WTC11 (cell line): ENCODE results near the gene CRIP1. TPM values are rescaled to one million over a fixed set of nuclear protein-coding genes. Genes with fewer than 3 reads are reported as not detected.

ENCODE experiments used
- ATAC-seq: fragments of 200-7000 bp; cut with Tn5 transposase; 2 replicates; pipeline ENCODE4 v1.10.0; 2021; ENCODE audit warnings: mild to moderate bottlenecking, moderate library complexity
- CTCF ChIA-PET: fragments of 300-600 bp; sonication (Branson Sonifier 250); formaldehyde crosslinking; loops from one replicate; lab custom pipeline; 2021; ENCODE audit warnings: antibody characterized with exemption; lab: Charles Lee
- POLR2A ChIA-PET: fragments of 350-600 bp; sonication (Branson Sonifier 250); formaldehyde crosslinking; loops from one replicate; lab custom pipeline; 2021; ENCODE audit warnings: antibody characterized with exemption; lab: Charles Lee
- DNase-seq: peaks from one replicate; pipeline ENCODE4 v3.0.0; 2021; ENCODE audit warnings: low spot score
- H3K27ac Mint-ChIP-seq: 2 replicates; pipeline ENCODE4 v1.8.0; 2021; ENCODE audit warnings: mixed read lengths
- H3K27me3 Mint-ChIP-seq: 2 replicates; pipeline ENCODE4 v1.8.0; 2021; ENCODE audit warnings: low read depth, mild to moderate bottlenecking, moderate library complexity, mixed read lengths
- H3K36me3 Mint-ChIP-seq: 2 replicates; pipeline ENCODE4 v1.8.0; 2021; ENCODE audit warnings: mixed read lengths
- H3K4me1 Mint-ChIP-seq: 2 replicates; pipeline ENCODE4 v1.8.0; 2022; ENCODE audit warnings: mixed read lengths
- H3K4me3 Mint-ChIP-seq: 2 replicates; pipeline ENCODE4 v1.8.0; 2021; ENCODE audit warnings: mild to moderate bottlenecking, moderate library complexity, mixed read lengths
- H3K9me3 Mint-ChIP-seq: 2 replicates; pipeline ENCODE4 v1.8.0; 2021; ENCODE audit warnings: mixed read lengths
- E2F4 ChIP-seq: sonication (generic); formaldehyde crosslinking; IDR thresholded peaks from 2 replicates; pipeline ENCODE4 v1.8.1; 2022; ENCODE audit warnings: low read depth, mild to moderate bottlenecking, moderate library complexity, missing genetic modification reagents, borderline replicate concordance
- EMX1 ChIP-seq: fragments of 250-450 bp; sonication (Bioruptor Pico); IDR thresholded peaks from 2 replicates; pipeline ENCODE4 v1.8.0; 2021; ENCODE audit warnings: mild to moderate bottlenecking
- FOXK1 ChIP-seq: sonication (generic); formaldehyde crosslinking; IDR thresholded peaks from 2 replicates; pipeline ENCODE4 v1.8.0; 2022; ENCODE audit warnings: mild to moderate bottlenecking, moderate library complexity, missing genetic modification reagents
- FOXP1 ChIP-seq: sonication (generic); formaldehyde crosslinking; IDR thresholded peaks from 2 replicates; pipeline ENCODE4 v1.8.0; 2022; ENCODE audit warnings: missing genetic modification reagents, mild to moderate bottlenecking, moderate library complexity, borderline replicate concordance
- GTF2I ChIP-seq: fragments of 250-450 bp; sonication (Bioruptor Pico); conservative IDR thresholded peaks from 2 replicates; pipeline ENCODE4 v1.4.0; 2021; ENCODE audit warnings: mild to moderate bottlenecking
- HMGXB4 ChIP-seq: sonication (generic); formaldehyde crosslinking; IDR thresholded peaks from 2 replicates; pipeline ENCODE4 v1.8.1; 2023; ENCODE audit warnings: mild to moderate bottlenecking, moderate library complexity, missing genetic modification reagents
- JAZF1 ChIP-seq: fragments of 250-450 bp; sonication (Bioruptor Pico); IDR thresholded peaks from 2 replicates; pipeline ENCODE4 v1.9.0; 2021; ENCODE audit warnings: moderate library complexity, mild to moderate bottlenecking, inconsistent platforms
- NFYB ChIP-seq: sonication (generic); formaldehyde crosslinking; conservative IDR thresholded peaks from 2 replicates; pipeline ENCODE4 v1.8.0; 2022; ENCODE audit warnings: low read depth, missing genetic modification reagents
- NR1H2 ChIP-seq: sonication (generic); formaldehyde crosslinking; IDR thresholded peaks from 2 replicates; pipeline ENCODE4 v1.9.0; 2021; ENCODE audit warnings: mild to moderate bottlenecking, moderate library complexity, missing genetic modification reagents
- PRDM15 ChIP-seq: sonication (generic); formaldehyde crosslinking; IDR thresholded peaks from 2 replicates; pipeline ENCODE4 v1.8.0; 2022; ENCODE audit warnings: missing genetic modification reagents
- PREB ChIP-seq: sonication (generic); formaldehyde crosslinking; IDR thresholded peaks from 2 replicates; pipeline ENCODE4 v1.8.1; 2022; ENCODE audit warnings: mild to moderate bottlenecking, missing genetic modification reagents, moderate library complexity, borderline replicate concordance
- RELA ChIP-seq: sonication (generic); formaldehyde crosslinking; IDR thresholded peaks from 2 replicates; pipeline ENCODE4 v1.8.1; 2022; ENCODE audit warnings: missing genetic modification reagents, mild to moderate bottlenecking, borderline replicate concordance
- SMAD4 ChIP-seq: sonication (generic); formaldehyde crosslinking; IDR thresholded peaks from 2 replicates; pipeline ENCODE4 v1.8.0; 2022; ENCODE audit warnings: mild to moderate bottlenecking, missing genetic modification reagents
- TEAD4 ChIP-seq: sonication (generic); formaldehyde crosslinking; IDR thresholded peaks from 2 replicates; pipeline ENCODE4 v1.8.0; 2022; ENCODE audit warnings: mild to moderate bottlenecking, missing genetic modification reagents
- TP53 ChIP-seq: sonication (generic); formaldehyde crosslinking; IDR thresholded peaks from 2 replicates; pipeline ENCODE4 v1.8.1; 2023; ENCODE audit warnings: mild to moderate bottlenecking, missing genetic modification reagents
- ZNF232 ChIP-seq: sonication (generic); formaldehyde crosslinking; IDR thresholded peaks from 2 replicates; pipeline ENCODE4 v1.8.0; 2022; ENCODE audit warnings: mild to moderate bottlenecking, missing genetic modification reagents
- ZNF263 ChIP-seq: sonication (generic); formaldehyde crosslinking; IDR thresholded peaks from 2 replicates; pipeline ENCODE4 v1.8.1; 2022; ENCODE audit warnings: low read depth, mild to moderate bottlenecking, moderate library complexity, missing genetic modification reagents
- ZNF396 ChIP-seq: fragments of 250-450 bp; sonication (Bioruptor Pico); IDR thresholded peaks from 2 replicates; pipeline ENCODE4 v1.8.0; 2021; ENCODE audit warnings: mild to moderate bottlenecking, moderate library complexity, borderline replicate concordance
- ZNF416 ChIP-seq: fragments of 250-450 bp; sonication (Bioruptor Pico); IDR thresholded peaks from 2 replicates; pipeline ENCODE4 v1.9.0; 2021; ENCODE audit warnings: mild to moderate bottlenecking, inconsistent platforms
- total RNA-seq: library from RNA; stranded (reverse); gene quantifications from 3 replicates; pipeline ENCODE4 v1.2.3, GENCODE V29; 2021
- TF ChIP-seq, protein P1 (sequence below): sonication (generic); formaldehyde crosslinking; IDR thresholded peaks from 2 replicates; pipeline ENCODE4 v1.8.1; 2022; ENCODE audit warnings: low read depth, missing genetic modification reagents, borderline replicate concordance
- TF ChIP-seq, protein P2 (sequence below): sonication (generic); formaldehyde crosslinking; IDR thresholded peaks from 2 replicates; pipeline ENCODE4 v1.8.0; 2022; ENCODE audit warnings: mild to moderate bottlenecking, missing genetic modification reagents
- TF ChIP-seq, protein P3 (sequence below): sonication (generic); formaldehyde crosslinking; IDR thresholded peaks from 2 replicates; pipeline ENCODE4 v1.8.1; 2023; ENCODE audit warnings: mild to moderate bottlenecking, missing genetic modification reagents, moderate library complexity
- TF ChIP-seq, protein P4 (sequence below): fragments of 250-450 bp; sonication (Bioruptor Pico); IDR thresholded peaks from 2 replicates; pipeline ENCODE4 v1.9.0; 2021; ENCODE audit warnings: mild to moderate bottlenecking

CRIP1 gene
- total RNA-seq, 1 experiment from 2014 or later, result 9.0 TPM

DNA sequence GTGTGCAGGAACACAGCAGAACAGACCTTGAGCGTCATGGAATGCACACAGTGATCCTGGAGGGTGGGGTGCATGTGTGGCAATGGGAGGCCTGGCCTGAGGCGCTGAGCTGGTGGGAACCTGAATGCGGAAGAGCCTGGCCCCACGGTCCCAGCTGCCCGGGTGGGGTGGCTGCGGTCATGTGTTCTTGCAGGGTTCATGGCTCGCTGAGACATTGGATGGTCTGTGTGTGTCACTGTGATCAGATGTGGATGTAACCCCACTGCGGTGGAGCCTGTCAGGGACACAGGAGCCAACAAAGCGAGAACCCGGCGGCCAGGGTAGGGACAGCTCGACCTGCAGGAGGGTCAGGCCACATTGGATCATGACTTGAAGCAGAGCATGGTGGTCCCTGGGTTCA, 43.9 kb upstream of the CRIP1 start (continued):
- TF ChIP-seq, protein P1, sequence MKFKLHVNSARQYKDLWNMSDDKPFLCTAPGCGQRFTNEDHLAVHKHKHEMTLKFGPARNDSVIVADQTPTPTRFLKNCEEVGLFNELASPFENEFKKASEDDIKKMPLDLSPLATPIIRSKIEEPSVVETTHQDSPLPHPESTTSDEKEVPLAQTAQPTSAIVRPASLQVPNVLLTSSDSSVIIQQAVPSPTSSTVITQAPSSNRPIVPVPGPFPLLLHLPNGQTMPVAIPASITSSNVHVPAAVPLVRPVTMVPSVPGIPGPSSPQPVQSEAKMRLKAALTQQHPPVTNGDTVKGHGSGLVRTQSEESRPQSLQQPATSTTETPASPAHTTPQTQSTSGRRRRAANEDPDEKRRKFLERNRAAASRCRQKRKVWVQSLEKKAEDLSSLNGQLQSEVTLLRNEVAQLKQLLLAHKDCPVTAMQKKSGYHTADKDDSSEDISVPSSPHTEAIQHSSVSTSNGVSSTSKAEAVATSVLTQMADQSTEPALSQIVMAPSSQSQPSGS, result no peak
- TF ChIP-seq ZNF232 (CRISPR knock-in tag) (no peak), FOXP1 (no peak), TP53 (CRISPR knock-in tag) (no peak), NR1H2 (CRISPR knock-in tag) (no peak), JAZF1 (CRISPR knock-in tag) (no peak), ZNF416 (CRISPR knock-in tag) (no peak)
- TF ChIP-seq, protein P2, sequence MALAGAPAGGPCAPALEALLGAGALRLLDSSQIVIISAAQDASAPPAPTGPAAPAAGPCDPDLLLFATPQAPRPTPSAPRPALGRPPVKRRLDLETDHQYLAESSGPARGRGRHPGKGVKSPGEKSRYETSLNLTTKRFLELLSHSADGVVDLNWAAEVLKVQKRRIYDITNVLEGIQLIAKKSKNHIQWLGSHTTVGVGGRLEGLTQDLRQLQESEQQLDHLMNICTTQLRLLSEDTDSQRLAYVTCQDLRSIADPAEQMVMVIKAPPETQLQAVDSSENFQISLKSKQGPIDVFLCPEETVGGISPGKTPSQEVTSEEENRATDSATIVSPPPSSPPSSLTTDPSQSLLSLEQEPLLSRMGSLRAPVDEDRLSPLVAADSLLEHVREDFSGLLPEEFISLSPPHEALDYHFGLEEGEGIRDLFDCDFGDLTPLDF (CRISPR knock-in tag), result no peak
- TF ChIP-seq, all 79 proteins: peak for 0

- H3K9me3 Mint-ChIP-seq, result no peaks in the 10 kb centered on the region
- ChIA-PET CTCF (interaction anchor here (1.7 kb wide), 1 partner anchor 11 kb away, joined by 6 read pairs; no protein-coding TSS in a partner anchor), POLR2A (no interaction called here)
- no peaks in the 10 kb centered on the region for H3K27me3 Mint-ChIP-seq
- H3K27ac Mint-ChIP-seq, result no peak overlapping the region
- H3K4me1 Mint-ChIP-seq, result no peaks in the 10 kb centered on the region
- no peak for TF ChIP-seq RELA (CRISPR knock-in tag)
- no peak for TF ChIP-seq ZNF416 (CRISPR knock-in tag)
- TF ChIP-seq HMGXB4 (CRISPR knock-in tag), result no peak
- no peak for TF ChIP-seq GTF2I
- no peak for TF ChIP-seq PREB (CRISPR knock-in tag)
- no peak for TF ChIP-seq NFYB (CRISPR knock-in tag)
- no peak for TF ChIP-seq ZNF263
- no peak for TF ChIP-seq EMX1 (CRISPR knock-in tag)
- TF ChIP-seq ZNF396 (CRISPR knock-in tag), result no peak
- TF ChIP-seq PRDM15, result no peak
- TF ChIP-seq TEAD4, result no peak
- TF ChIP-seq, protein P3, sequence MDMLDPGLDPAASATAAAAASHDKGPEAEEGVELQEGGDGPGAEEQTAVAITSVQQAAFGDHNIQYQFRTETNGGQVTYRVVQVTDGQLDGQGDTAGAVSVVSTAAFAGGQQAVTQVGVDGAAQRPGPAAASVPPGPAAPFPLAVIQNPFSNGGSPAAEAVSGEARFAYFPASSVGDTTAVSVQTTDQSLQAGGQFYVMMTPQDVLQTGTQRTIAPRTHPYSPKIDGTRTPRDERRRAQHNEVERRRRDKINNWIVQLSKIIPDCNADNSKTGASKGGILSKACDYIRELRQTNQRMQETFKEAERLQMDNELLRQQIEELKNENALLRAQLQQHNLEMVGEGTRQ (CRISPR knock-in tag), result no peak
- no peak for TF ChIP-seq JAZF1 (CRISPR knock-in tag)
- TF ChIP-seq SMAD4 (CRISPR knock-in tag), result no peak
- TF ChIP-seq, protein P4, sequence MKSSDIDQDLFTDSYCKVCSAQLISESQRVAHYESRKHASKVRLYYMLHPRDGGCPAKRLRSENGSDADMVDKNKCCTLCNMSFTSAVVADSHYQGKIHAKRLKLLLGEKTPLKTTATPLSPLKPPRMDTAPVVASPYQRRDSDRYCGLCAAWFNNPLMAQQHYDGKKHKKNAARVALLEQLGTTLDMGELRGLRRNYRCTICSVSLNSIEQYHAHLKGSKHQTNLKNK (CRISPR knock-in tag), result no peak
- no peak for TF ChIP-seq FOXK1 (CRISPR knock-in tag)
- no peak for TF ChIP-seq E2F4 (CRISPR knock-in tag)
- no peak overlapping the region for H3K4me3 Mint-ChIP-seq
- no peak for DNase-seq
- ATAC-seq, result no peak
- H3K36me3 Mint-ChIP-seq, result peaks cover 17% of the 10 kb centered on the region
These were observed 41.8 kb upstream of the CRIP1 start for GRCh38 chr14:105444859-105445258.
